WERI-Rb-1 (cell line): ENCODE data around the gene EFR3B.

Source experiments
- DNase-seq: peaks from one replicate; pipeline ENCODE4 v3.0.0-alpha.2; 2020
- H3K27ac ChIP-seq: fragments of 250-450 bp; sonication (Bioruptor Pico); 2 replicates; pipeline ENCODE4 v1.5.1; 2020; ENCODE audit warnings: mild to moderate bottlenecking, moderate library complexity
- H3K27me3 ChIP-seq: fragments of 250-450 bp; sonication (Bioruptor Pico); 2 replicates; pipeline ENCODE4 v1.5.1; 2021; ENCODE audit warnings: mild to moderate bottlenecking, low read depth, moderate library complexity; ENCODE audit not compliant: insufficient read depth, severe bottlenecking
- H3K36me3 ChIP-seq: fragments of 250-450 bp; sonication (Bioruptor Pico); 2 replicates; pipeline ENCODE4 v1.5.1; 2020; ENCODE audit warnings: mild to moderate bottlenecking, moderate library complexity
- H3K4me3 ChIP-seq: 2 replicates; pipeline ENCODE4 v1.5.1; 2011; ENCODE audit warnings: low read depth, mild to moderate bottlenecking, control low read depth, low read length
- H3K9me3 ChIP-seq: fragments of 250-450 bp; sonication (Bioruptor Pico); 2 replicates; pipeline ENCODE4 v1.5.1; 2021; ENCODE audit warnings: mild to moderate bottlenecking, moderate library complexity; ENCODE audit not compliant: severe bottlenecking
- TF ChIP-seq, protein P1 (sequence below): IDR thresholded peaks from 2 replicates; pipeline ENCODE4 v1.5.1; 2011; ENCODE audit warnings: low read depth, mild to moderate bottlenecking, control low read depth, inconsistent platforms, low read length

The EFR3B gene

GRCh38 chr2:25029183-25029554, 12.7 kb upstream of the EFR3B start:
- H3K27ac ChIP-seq = no peak overlapping the region
- TF ChIP-seq, protein P1, sequence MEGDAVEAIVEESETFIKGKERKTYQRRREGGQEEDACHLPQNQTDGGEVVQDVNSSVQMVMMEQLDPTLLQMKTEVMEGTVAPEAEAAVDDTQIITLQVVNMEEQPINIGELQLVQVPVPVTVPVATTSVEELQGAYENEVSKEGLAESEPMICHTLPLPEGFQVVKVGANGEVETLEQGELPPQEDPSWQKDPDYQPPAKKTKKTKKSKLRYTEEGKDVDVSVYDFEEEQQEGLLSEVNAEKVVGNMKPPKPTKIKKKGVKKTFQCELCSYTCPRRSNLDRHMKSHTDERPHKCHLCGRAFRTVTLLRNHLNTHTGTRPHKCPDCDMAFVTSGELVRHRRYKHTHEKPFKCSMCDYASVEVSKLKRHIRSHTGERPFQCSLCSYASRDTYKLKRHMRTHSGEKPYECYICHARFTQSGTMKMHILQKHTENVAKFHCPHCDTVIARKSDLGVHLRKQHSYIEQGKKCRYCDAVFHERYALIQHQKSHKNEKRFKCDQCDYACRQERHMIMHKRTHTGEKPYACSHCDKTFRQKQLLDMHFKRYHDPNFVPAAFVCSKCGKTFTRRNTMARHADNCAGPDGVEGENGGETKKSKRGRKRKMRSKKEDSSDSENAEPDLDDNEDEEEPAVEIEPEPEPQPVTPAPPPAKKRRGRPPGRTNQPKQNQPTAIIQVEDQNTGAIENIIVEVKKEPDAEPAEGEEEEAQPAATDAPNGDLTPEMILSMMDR = no peak
- no peaks in the 10 kb centered on the region for H3K36me3 ChIP-seq
- DNase-seq = no peak
- no peak overlapping the region for H3K4me3 ChIP-seq
- H3K27me3 ChIP-seq = no peaks in the 10 kb centered on the region
- H3K9me3 ChIP-seq = no peaks in the 10 kb centered on the region

- no peaks in the 10 kb centered on the region for H3K36me3 ChIP-seq
- no peak overlapping the region for H3K4me3 ChIP-seq
- TF ChIP-seq, protein P1 = no peak
- H3K27ac ChIP-seq = no peak overlapping the region
- H3K27me3 ChIP-seq = no peaks in the 10 kb centered on the region
- no peaks in the 10 kb centered on the region for H3K9me3 ChIP-seq
- no peak for DNase-seq
Observed at GRCh38 chr2:25030702-25031101, 11.2 kb upstream of the EFR3B start.

- TF ChIP-seq, protein P1 = no peak
- no peak for DNase-seq
- Histone ChIP-seq H3K36me3 (no peaks in the 10 kb centered on the region), H3K9me3 (no peaks in the 10 kb centered on the region), H3K27me3 (no peaks in the 10 kb centered on the region), H3K4me3 (no peak overlapping the region), H3K27ac (no peak overlapping the region)
Observed at GRCh38 chr2:25032094-25032493, 9.8 kb upstream of the EFR3B start.

GRCh38 chr2:25032901-25033300, 9.0 kb upstream of the EFR3B start:
- DNase-seq = no peak

DNA sequence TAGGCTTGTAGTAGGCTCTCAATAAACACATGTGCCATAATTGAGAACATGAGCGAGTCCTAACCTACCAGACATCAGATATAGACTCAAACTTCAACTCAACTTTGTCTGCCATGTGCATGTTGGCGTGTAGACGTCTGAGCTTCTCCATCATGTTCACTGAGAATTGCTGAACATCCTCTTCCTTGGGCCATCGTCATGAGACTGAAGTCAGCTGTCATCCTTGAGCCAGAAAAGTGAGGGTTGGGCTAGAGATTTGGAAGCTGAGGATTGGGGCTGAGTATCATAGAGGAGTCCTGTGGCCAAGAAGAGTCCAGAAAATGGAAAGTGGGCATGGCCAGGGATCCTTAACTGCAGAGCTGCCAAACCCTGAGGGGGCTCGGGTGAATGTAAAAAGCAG, 7.8 kb upstream of the EFR3B start:
- no peaks in the 10 kb centered on the region for H3K9me3 ChIP-seq
- TF ChIP-seq, protein P1 = no peak
- no peak for DNase-seq

More at GRCh38 chr2:25032901-25033300, 9.0 kb upstream of the EFR3B start:
- no peaks in the 10 kb centered on the region for H3K36me3 ChIP-seq
- no peak overlapping the region for H3K27ac ChIP-seq
- no peaks in the 10 kb centered on the region for H3K27me3 ChIP-seq
- no peak overlapping the region for H3K4me3 ChIP-seq
- TF ChIP-seq, protein P1 = no peak
- no peaks in the 10 kb centered on the region for H3K9me3 ChIP-seq

DNA sequence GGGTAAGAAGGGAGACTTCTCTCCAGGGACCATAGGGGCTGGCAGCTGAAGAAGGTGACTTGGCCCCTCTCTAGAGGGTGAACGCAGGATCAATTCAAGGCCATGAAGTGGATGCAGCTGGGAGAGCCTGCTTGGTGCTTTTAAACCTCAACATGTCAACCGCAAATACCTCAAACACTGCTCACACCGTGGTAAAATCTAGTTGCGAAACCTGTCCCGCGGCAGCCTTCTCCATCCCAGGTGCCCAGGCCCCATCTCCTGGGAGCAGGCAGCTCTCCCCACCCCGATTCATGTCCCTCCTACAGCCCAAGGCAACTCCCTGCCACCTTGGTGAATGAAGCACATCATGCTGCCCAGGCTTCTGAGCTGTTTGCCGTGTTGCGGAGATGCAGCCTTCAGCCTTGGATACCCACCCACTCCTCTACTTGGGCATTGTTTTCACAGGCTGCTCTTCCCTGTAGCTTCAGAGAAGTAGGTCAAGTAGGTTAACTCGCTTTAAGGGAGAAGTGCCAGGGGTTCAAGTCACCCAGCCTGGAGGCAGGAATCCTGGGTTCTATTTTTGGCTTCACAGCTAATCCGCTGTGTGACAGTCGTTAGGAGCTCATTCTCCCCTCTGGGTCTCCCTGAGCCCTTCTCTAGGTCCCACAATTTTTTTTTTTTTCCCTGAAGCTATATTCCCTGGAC, 6.2 kb upstream of the EFR3B start:
- TF ChIP-seq, protein P1 = no peak
- H3K36me3 ChIP-seq = no peaks in the 10 kb centered on the region
- DNase-seq = no peak
- H3K9me3 ChIP-seq = no peaks in the 10 kb centered on the region
- no peaks in the 10 kb centered on the region for H3K27me3 ChIP-seq
- peak overlapping the region; percentile 48 for H3K27ac ChIP-seq
- H3K4me3 ChIP-seq = no peak overlapping the region

More for the DNA sequence above, 7.8 kb upstream of the EFR3B start:
- Histone ChIP-seq H3K4me3 (no peak overlapping the region), H3K27me3 (no peaks in the 10 kb centered on the region), H3K36me3 (no peaks in the 10 kb centered on the region), H3K27ac (no peak overlapping the region)
